ENCODE results near the gene NDUFB4.

DNA sequence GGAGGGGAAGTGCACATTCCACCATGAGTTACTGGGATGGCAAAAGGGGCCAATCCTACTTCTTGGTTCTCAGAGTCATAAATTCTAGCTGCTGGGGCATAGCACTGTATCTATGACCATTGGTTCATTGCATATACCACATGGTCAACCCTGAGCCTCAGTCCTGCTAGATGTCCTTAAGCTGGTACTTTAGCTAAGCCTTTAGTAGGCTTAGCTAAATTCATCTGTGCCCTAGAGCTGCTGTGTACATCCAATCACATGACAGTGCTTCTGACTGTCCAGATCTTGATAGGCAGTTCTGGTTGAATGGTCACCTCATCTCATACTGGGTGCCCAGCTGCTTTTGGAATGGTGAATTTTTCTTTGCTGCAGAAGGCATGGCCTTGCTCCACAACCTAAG is 8.2 kb downstream of the NDUFB4 start:
- TF ChIP-seq POLR2G (IDR thresholded peaks at IDR 0.05; ENCODE audit: low read depth, low read length): no peak
- TF ChIP-seq PURB (CRISPR knock-in tag; IDR thresholded peaks at IDR 0.05; ENCODE audit: low read depth): no peak
- no peak for TF ChIP-seq FIP1L1 (IDR thresholded peaks at IDR 0.05; ENCODE audit: low read depth, low read length, poor library complexity, severe bottlenecking)
- TF ChIP-seq, protein P1, sequence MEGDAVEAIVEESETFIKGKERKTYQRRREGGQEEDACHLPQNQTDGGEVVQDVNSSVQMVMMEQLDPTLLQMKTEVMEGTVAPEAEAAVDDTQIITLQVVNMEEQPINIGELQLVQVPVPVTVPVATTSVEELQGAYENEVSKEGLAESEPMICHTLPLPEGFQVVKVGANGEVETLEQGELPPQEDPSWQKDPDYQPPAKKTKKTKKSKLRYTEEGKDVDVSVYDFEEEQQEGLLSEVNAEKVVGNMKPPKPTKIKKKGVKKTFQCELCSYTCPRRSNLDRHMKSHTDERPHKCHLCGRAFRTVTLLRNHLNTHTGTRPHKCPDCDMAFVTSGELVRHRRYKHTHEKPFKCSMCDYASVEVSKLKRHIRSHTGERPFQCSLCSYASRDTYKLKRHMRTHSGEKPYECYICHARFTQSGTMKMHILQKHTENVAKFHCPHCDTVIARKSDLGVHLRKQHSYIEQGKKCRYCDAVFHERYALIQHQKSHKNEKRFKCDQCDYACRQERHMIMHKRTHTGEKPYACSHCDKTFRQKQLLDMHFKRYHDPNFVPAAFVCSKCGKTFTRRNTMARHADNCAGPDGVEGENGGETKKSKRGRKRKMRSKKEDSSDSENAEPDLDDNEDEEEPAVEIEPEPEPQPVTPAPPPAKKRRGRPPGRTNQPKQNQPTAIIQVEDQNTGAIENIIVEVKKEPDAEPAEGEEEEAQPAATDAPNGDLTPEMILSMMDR (IDR thresholded peaks at IDR 0.05 in 2 of 3, conservative IDR thresholded peaks at IDR 0.05 in 1 of 3; ENCODE audit: insufficient read depth in 2 of 3, low read depth in 1 of 3, low read length in 3 of 3): no peak
- no peak for TF ChIP-seq FOXK1 (CRISPR knock-in tag; IDR thresholded peaks at IDR 0.05; ENCODE audit: borderline replicate concordance)
- no peak for TF ChIP-seq SIN3A (IDR thresholded peaks at IDR 0.05; ENCODE audit: borderline replicate concordance in 2 of 2, control insufficient read depth in 1 of 2, low read depth in 2 of 2, low read length in 2 of 2)
- no peak for TF ChIP-seq NBN (IDR thresholded peaks at IDR 0.05; ENCODE audit: low read depth)
- no peak for TF ChIP-seq ZNF274 (IDR thresholded peaks at IDR 0.05; ENCODE audit: borderline replicate concordance, low read depth, low read length)
- TF ChIP-seq SP2 (IDR thresholded peaks at IDR 0.05; ENCODE audit: extremely low read depth, low read depth, low read length, poor library complexity, severe bottlenecking): no peak
- TF ChIP-seq EWSR1 (IDR thresholded peaks at IDR 0.05; ENCODE audit: borderline replicate concordance, low read depth, partially characterized antibody): no peak
- TF ChIP-seq, protein P2, sequence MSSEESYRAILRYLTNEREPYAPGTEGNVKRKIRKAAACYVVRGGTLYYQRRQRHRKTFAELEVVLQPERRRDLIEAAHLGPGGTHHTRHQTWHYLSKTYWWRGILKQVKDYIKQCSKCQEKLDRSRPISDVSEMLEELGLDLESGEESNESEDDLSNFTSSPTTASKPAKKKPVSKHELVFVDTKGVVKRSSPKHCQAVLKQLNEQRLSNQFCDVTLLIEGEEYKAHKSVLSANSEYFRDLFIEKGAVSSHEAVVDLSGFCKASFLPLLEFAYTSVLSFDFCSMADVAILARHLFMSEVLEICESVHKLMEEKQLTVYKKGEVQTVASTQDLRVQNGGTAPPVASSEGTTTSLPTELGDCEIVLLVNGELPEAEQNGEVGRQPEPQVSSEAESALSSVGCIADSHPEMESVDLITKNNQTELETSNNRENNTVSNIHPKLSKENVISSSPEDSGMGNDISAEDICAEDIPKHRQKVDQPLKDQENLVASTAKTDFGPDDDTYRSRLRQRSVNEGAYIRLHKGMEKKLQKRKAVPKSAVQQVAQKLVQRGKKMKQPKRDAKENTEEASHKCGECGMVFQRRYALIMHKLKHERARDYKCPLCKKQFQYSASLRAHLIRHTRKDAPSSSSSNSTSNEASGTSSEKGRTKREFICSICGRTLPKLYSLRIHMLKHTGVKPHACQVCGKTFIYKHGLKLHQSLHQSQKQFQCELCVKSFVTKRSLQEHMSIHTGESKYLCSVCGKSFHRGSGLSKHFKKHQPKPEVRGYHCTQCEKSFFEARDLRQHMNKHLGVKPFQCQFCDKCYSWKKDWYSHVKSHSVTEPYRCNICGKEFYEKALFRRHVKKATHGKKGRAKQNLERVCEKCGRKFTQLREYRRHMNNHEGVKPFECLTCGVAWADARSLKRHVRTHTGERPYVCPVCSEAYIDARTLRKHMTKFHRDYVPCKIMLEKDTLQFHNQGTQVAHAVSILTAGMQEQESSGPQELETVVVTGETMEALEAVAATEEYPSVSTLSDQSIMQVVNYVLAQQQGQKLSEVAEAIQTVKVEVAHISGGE (CRISPR knock-in tag; IDR thresholded peaks at IDR 0.05): no peak
- TF ChIP-seq NFATC3 (IDR thresholded peaks at IDR 0.05): no peak
- no peak for TF ChIP-seq POLR2A (conservative IDR thresholded peaks at IDR 0.05)
- TF ChIP-seq NFRKB (IDR thresholded peaks at IDR 0.05; ENCODE audit: low read depth): no peak

Measured in K562 (cell line).